ENCODE measurements around the gene STOM. TPM values are rescaled to one million over a fixed set of nuclear protein-coding genes. Genes with fewer than 3 reads are reported as not detected.
A peak's percentile ranks its signal among the peaks of the same experiment; 100 is the strongest.

Gene STOM
- total RNA-seq, 3 donors from 2014 or later (not counting 1 experiment from before 2014, with no cell fraction given) = 185 to 241 (median 189) TPM

- peaks cover 8% of the 10 kb centered on the region for H3K36me3 Mint-ChIP-seq
- peak overlapping the region; percentile 10 to 30 for H3K27ac Mint-ChIP-seq
- no peaks in the 10 kb centered on the region for H3K27me3 Mint-ChIP-seq (ENCODE audit: low read depth in 2 of 2)
- DNase-seq (peak in 1 of 2 donors; percentile 12), ATAC-seq (no peak)
- H3K4me3 Mint-ChIP-seq = peak overlapping the region; percentile 4
- H3K4me1 Mint-ChIP-seq = peaks cover 38 to 47% of the 10 kb centered on the region in 2 donors
- peaks cover 52% of the 10 kb centered on the region for H3K36me3 ChIP-seq (ENCODE audit: control insufficient read depth, insufficient read depth, low read length)
- no peak overlapping the region for H3K27ac ChIP-seq (ENCODE audit: low read length)
- peaks cover 27% of the 10 kb centered on the region for H3K4me1 ChIP-seq (ENCODE audit: control insufficient read depth, insufficient read depth, low read length)
- TF ChIP-seq CTCF (IDR thresholded peaks at IDR 0.05) = no peak
- no peaks in the 10 kb centered on the region for H3K9me3 ChIP-seq (ENCODE audit: control insufficient read depth, insufficient read depth, low read length)
- H3K4me3 ChIP-seq (ENCODE audit: low read length) = no peak overlapping the region
- 45% methylated on average over 3 of the region's 5 CpGs for WGBS (ENCODE audit: insufficient coverage)
- intact Hi-C loops (cut with micrococcal nuclease) = loop anchor here (5.0 kb wide), 1 partner anchor 120 kb away; the partner anchor contains the start of gene RAB14
- no peaks in the 10 kb centered on the region for H3K9me3 Mint-ChIP-seq
- H3K27me3 ChIP-seq (ENCODE audit: control insufficient read depth, insufficient read depth, low read length) = no peaks in the 10 kb centered on the region
Measured at GRCh38 chr9:121322037-121322736, 47.9 kb downstream of the STOM start.

GRCh38 chr9:121321016-121321503 is 49.0 kb downstream of the STOM start:
- intact Hi-C loops (cut with micrococcal nuclease) = loop anchor here (5.0 kb wide), 1 partner anchor 119 kb away; the partner anchor contains the start of gene RAB14
- TF ChIP-seq CTCF (IDR thresholded peaks at IDR 0.05) = no peak
- H3K9me3 ChIP-seq (ENCODE audit: control insufficient read depth, insufficient read depth, low read length) = no peaks in the 10 kb centered on the region
- Mint-ChIP-seq H3K27ac (peak overlapping the region in 1 of 2 donors; percentile 31), H3K27me3 (ENCODE audit: low read depth in 2 of 2) (no peaks in the 10 kb centered on the region), H3K36me3 (peaks cover 8% of the 10 kb centered on the region), H3K4me3 (peak overlapping the region; percentile 31), H3K9me3 (no peaks in the 10 kb centered on the region), H3K4me1 (peaks cover 38 to 47% of the 10 kb centered on the region in 2 donors)
- H3K4me1 ChIP-seq (ENCODE audit: control insufficient read depth, insufficient read depth, low read length) = peaks cover 27% of the 10 kb centered on the region
- H3K27me3 ChIP-seq (ENCODE audit: control insufficient read depth, insufficient read depth, low read length) = no peaks in the 10 kb centered on the region
- H3K4me3 ChIP-seq (ENCODE audit: low read length) = no peak overlapping the region
- ATAC-seq = no peak
- DNase-seq = peak in 1 of 2 donors; percentile 42
- H3K36me3 ChIP-seq (ENCODE audit: control insufficient read depth, insufficient read depth, low read length) = peaks cover 46% of the 10 kb centered on the region
- H3K27ac ChIP-seq (ENCODE audit: low read length) = no peak overlapping the region
- WGBS (ENCODE audit: insufficient coverage) = 59% methylated on average over 10 of the region's 10 CpGs

GRCh38 chr9:121319383-121319780 is 50.7 kb downstream of the STOM start:
- no peak for TF ChIP-seq CTCF (IDR thresholded peaks at IDR 0.05)
- intact Hi-C loops (cut with micrococcal nuclease) = no loop called here
- H3K27ac Mint-ChIP-seq = peak overlapping the region; percentile 24 to 62
- H3K36me3 Mint-ChIP-seq = peaks cover under 1% of the 10 kb centered on the region
- H3K4me3 Mint-ChIP-seq = no peak overlapping the region
- H3K4me1 Mint-ChIP-seq = peaks cover 25 to 34% of the 10 kb centered on the region in 2 donors
- ATAC-seq (no peak), DNase-seq (no peak)
- Histone ChIP-seq H3K36me3 (ENCODE audit: control insufficient read depth, insufficient read depth, low read length) (peaks cover 31% of the 10 kb centered on the region), H3K27ac (ENCODE audit: low read length) (no peak overlapping the region), H3K4me3 (ENCODE audit: low read length) (no peak overlapping the region), H3K27me3 (ENCODE audit: control insufficient read depth, insufficient read depth, low read length) (no peaks in the 10 kb centered on the region), H3K9me3 (ENCODE audit: control insufficient read depth, insufficient read depth, low read length) (no peaks in the 10 kb centered on the region), H3K4me1 (ENCODE audit: control insufficient read depth, insufficient read depth, low read length) (peaks cover 15% of the 10 kb centered on the region)
- H3K27me3 Mint-ChIP-seq (ENCODE audit: low read depth in 2 of 2) = no peaks in the 10 kb centered on the region
- WGBS (ENCODE audit: insufficient coverage) = 94% methylated on average over 3 of the region's 5 CpGs
- H3K9me3 Mint-ChIP-seq = no peaks in the 10 kb centered on the region

All from natural killer cell (primary cell).